ENCODE data around the gene SLFN12L.

GRCh38 chr17:35499548-35499947 lies 37.9 kb downstream of the SLFN12L start:
- TF ChIP-seq POLR2AphosphoS5 (IDR thresholded peaks at IDR 0.05) (no peak), POLR2A (IDR thresholded peaks at IDR 0.05; ENCODE audit: low read depth) (no peak)
